NOMO-1 treated with DMSO at 0.1 percent for 48 hours (cell line): ENCODE measurements around the gene KRT25.

Experiments used
- DNase-seq: peaks from one replicate; lab custom pipeline; 2025; ENCODE audit not compliant: unreplicated experiment; lab: John Stamatoyannopoulos, UW

KRT25 gene

GRCh38 chr17:40699371-40699770, 55.8 kb downstream of the KRT25 start:
- no peak for DNase-seq
